Astrocyte (in vitro differentiated cells and primary cell): Measurements from ENCODE around the gene PRSS33. TPM values are rescaled to one million over a fixed set of nuclear protein-coding genes. Genes with fewer than 3 reads are reported as not detected.

ENCODE experiments used
- DNase-seq: peaks from one replicate; pipeline ENCODE4 v3.0.0-alpha.2; 2010; ENCODE audit warnings: low read depth
- FAIRE-seq: peaks from 2 replicates; lab custom pipeline; 2011; peaks lifted over from hg19 to GRCh38; lab: Jason Lieb, UNC
- H2AFZ ChIP-seq: 2 replicates; pipeline ENCODE4 v1.6.0; 2012; ENCODE audit warnings: low read depth, low read length, inconsistent platforms
- H3K27ac ChIP-seq: 2 replicates; pipeline ENCODE4 v1.5.1; 2011; ENCODE audit warnings: low read depth, low read length, inconsistent platforms
- H3K27me3 ChIP-seq: 2 replicates; pipeline ENCODE4 v1.6.0; 2011; ENCODE audit warnings: low read length, inconsistent platforms; ENCODE audit not compliant: insufficient read depth
- H3K36me3 ChIP-seq: 2 replicates; pipeline ENCODE4 v1.5.1; 2011; ENCODE audit warnings: low read length, inconsistent platforms; ENCODE audit not compliant: insufficient read depth
- H3K4me1 ChIP-seq: 2 replicates; pipeline ENCODE4 v1.5.1; 2011; ENCODE audit warnings: low read length, inconsistent platforms; ENCODE audit not compliant: insufficient read depth
- H3K4me2 ChIP-seq: 2 replicates; pipeline ENCODE4 v1.6.0; 2012; ENCODE audit warnings: low read length, inconsistent platforms
- H3K4me3 ChIP-seq: 2 replicates; pipeline ENCODE4 v1.5.1; 2011; ENCODE audit warnings: low read depth, mild to moderate bottlenecking, low read length, inconsistent platforms; ENCODE audit not compliant: insufficient read depth
- H3K79me2 ChIP-seq: 2 replicates; pipeline ENCODE4 v1.6.0; 2012; ENCODE audit warnings: mild to moderate bottlenecking, low read length, inconsistent platforms; ENCODE audit not compliant: insufficient read depth
- H3K9ac ChIP-seq: 2 replicates; pipeline ENCODE4 v1.6.0; 2012; ENCODE audit warnings: mild to moderate bottlenecking, low read length, inconsistent platforms
- H3K9me3 ChIP-seq: 2 replicates; pipeline ENCODE4 v1.5.1; 2012; ENCODE audit warnings: low read depth, mild to moderate bottlenecking, low read length, inconsistent platforms; ENCODE audit not compliant: insufficient read depth
- H4K20me1 ChIP-seq: 2 replicates; pipeline ENCODE4 v1.6.0; 2012; ENCODE audit warnings: low read length, inconsistent platforms; ENCODE audit not compliant: insufficient read depth
- H3K27ac Mint-ChIP-seq: one replicate; pipeline ENCODE4 v1.8.0; 2021; ENCODE audit warnings: mild to moderate bottlenecking, mixed read lengths; ENCODE audit not compliant: unreplicated experiment
- H3K27me3 Mint-ChIP-seq: one replicate; pipeline ENCODE4 v1.8.0; 2021; ENCODE audit warnings: low read depth, mixed read lengths; ENCODE audit not compliant: unreplicated experiment
- H3K36me3 Mint-ChIP-seq: one replicate; pipeline ENCODE4 v1.8.0; 2021; ENCODE audit warnings: low read depth, mixed read lengths; ENCODE audit not compliant: unreplicated experiment
- H3K4me1 Mint-ChIP-seq: one replicate; pipeline ENCODE4 v1.8.0; 2021; ENCODE audit warnings: low read depth, mixed read lengths; ENCODE audit not compliant: unreplicated experiment
- H3K4me3 Mint-ChIP-seq: one replicate; pipeline ENCODE4 v1.8.0; 2021; ENCODE audit warnings: mild to moderate bottlenecking, moderate library complexity, mixed read lengths; ENCODE audit not compliant: unreplicated experiment
- H3K9me3 Mint-ChIP-seq: one replicate; pipeline ENCODE4 v1.8.0; 2021; ENCODE audit warnings: mild to moderate bottlenecking, mixed read lengths; ENCODE audit not compliant: unreplicated experiment
- EZH2 ChIP-seq: IDR thresholded peaks from 2 replicates; pipeline ENCODE4 v1.6.1; 2012; ENCODE audit warnings: mild to moderate bottlenecking, low read length, inconsistent platforms; ENCODE audit not compliant: insufficient read depth
- total RNA-seq: library from RNA; stranded (reverse); gene quantifications from 2 replicates; pipeline ENCODE4 v1.2.1, GENCODE V29; 2021
- TF ChIP-seq, protein P1 (sequence below): IDR thresholded peaks from 2 replicates; pipeline ENCODE4 v1.5.1; 2011; ENCODE audit warnings: low read depth, mild to moderate bottlenecking, inconsistent platforms, low read length, moderate library complexity; ENCODE audit not compliant: insufficient read depth

The PRSS33 gene
- total RNA-seq, 1 donor from 2014 or later, result not detected

DNA sequence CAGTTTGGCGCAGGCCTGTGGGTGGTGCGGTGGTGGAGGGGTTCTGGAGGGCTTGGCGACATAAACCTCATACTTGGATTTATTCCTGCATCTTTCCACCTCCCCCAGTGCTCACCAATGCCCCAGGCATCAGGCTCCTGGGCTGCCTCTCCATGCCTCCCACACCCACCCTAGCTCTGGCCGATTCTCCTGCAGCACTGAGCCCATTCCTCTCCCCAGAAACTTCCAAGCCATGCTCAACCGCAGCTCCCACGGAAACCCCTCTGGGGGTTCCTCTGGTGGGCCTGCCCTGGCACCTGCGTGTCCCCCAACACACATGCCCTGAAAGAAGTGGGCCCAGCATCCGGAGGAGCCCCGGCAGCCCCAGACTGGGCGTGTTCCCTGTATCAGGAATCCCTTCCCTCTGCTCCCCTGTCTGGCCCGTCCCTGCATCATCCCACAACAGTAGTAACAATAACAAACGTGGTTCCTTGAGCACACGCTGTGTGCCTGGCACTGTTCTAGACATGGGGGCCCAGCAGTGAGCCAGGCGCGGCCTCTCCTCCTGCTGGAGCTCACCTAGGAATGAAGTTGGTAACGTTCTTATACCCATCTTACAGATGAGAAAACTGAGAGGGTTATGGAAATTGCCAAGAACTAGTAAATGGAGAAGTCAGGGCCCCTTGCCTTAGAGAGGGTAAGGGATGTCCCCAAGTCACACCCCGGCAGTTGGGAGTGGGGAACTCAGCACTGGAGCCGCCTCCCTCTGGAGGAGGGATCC is 32.0 kb upstream of the PRSS33 start:
- Histone ChIP-seq H3K4me2 (no peak overlapping the region), H3K9me3 (no peaks in the 10 kb centered on the region), H3K79me2 (no peaks in the 10 kb centered on the region), H2AFZ (no peak overlapping the region), H4K20me1 (no peaks in the 10 kb centered on the region), H3K27ac (no peak overlapping the region), H3K27me3 (peaks cover 16% of the 10 kb centered on the region), H3K4me1 (no peaks in the 10 kb centered on the region), H3K4me3 (no peak overlapping the region), H3K36me3 (no peaks in the 10 kb centered on the region), H3K9ac (no peak overlapping the region)
- H3K36me3 Mint-ChIP-seq, result no peaks in the 10 kb centered on the region
- DNase-seq (no peak), FAIRE-seq (no peak)
- H3K27ac Mint-ChIP-seq, result no peak overlapping the region
- H3K9me3 Mint-ChIP-seq, result no peaks in the 10 kb centered on the region
- H3K4me3 Mint-ChIP-seq, result no peak overlapping the region
- peaks cover 4% of the 10 kb centered on the region for H3K4me1 Mint-ChIP-seq
- H3K27me3 Mint-ChIP-seq, result peaks cover 15% of the 10 kb centered on the region
- TF ChIP-seq, protein P1, sequence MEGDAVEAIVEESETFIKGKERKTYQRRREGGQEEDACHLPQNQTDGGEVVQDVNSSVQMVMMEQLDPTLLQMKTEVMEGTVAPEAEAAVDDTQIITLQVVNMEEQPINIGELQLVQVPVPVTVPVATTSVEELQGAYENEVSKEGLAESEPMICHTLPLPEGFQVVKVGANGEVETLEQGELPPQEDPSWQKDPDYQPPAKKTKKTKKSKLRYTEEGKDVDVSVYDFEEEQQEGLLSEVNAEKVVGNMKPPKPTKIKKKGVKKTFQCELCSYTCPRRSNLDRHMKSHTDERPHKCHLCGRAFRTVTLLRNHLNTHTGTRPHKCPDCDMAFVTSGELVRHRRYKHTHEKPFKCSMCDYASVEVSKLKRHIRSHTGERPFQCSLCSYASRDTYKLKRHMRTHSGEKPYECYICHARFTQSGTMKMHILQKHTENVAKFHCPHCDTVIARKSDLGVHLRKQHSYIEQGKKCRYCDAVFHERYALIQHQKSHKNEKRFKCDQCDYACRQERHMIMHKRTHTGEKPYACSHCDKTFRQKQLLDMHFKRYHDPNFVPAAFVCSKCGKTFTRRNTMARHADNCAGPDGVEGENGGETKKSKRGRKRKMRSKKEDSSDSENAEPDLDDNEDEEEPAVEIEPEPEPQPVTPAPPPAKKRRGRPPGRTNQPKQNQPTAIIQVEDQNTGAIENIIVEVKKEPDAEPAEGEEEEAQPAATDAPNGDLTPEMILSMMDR, result no peak
- TF ChIP-seq EZH2, result no peak

DNA sequence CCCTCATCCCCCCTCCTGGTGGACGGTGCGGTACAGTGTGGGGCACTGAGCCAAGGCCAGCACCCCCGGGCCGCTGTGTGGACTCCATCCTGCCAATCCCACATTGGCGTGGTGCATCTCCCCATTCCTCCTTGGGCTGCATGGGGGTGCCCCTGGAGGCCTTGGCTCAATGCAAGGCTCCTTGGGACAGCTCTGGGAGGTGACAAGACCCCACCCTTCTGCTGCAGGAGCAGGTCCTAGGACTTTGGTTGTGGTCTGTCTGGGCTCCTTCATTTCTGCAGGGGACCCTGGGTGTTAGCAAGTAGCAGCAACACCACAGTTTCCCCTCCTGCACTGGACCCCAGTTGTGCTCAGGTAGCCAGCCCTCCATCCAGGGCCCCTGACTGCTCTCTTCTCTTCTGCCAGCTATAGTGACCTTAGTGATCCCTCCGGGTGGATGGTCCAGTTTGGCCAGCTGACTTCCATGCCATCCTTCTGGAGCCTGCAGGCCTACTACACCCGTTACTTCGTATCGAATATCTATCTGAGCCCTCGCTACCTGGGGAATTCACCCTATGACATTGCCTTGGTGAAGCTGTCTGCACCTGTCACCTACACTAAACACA is 31.0 kb upstream of the PRSS33 start:
- H3K4me1 ChIP-seq, result no peaks in the 10 kb centered on the region
- H3K27ac ChIP-seq, result no peak overlapping the region
- Mint-ChIP-seq H3K4me3 (no peak overlapping the region), H3K27me3 (peaks cover 15% of the 10 kb centered on the region), H3K36me3 (no peaks in the 10 kb centered on the region), H3K4me1 (peaks cover 4% of the 10 kb centered on the region), H3K9me3 (no peaks in the 10 kb centered on the region), H3K27ac (no peak overlapping the region)
- no peaks in the 10 kb centered on the region for H3K36me3 ChIP-seq
- H2AFZ ChIP-seq, result no peak overlapping the region
- FAIRE-seq, result no peak
- H3K4me2 ChIP-seq, result no peak overlapping the region
- no peaks in the 10 kb centered on the region for H4K20me1 ChIP-seq
- no peak overlapping the region for H3K4me3 ChIP-seq
- no peak overlapping the region for H3K9ac ChIP-seq
- no peak for TF ChIP-seq EZH2
- TF ChIP-seq, protein P1, result no peak
- no peak for DNase-seq
- peaks cover 16% of the 10 kb centered on the region for H3K27me3 ChIP-seq
- H3K79me2 ChIP-seq, result no peaks in the 10 kb centered on the region
- H3K9me3 ChIP-seq, result no peaks in the 10 kb centered on the region
